HepG2 (cell line): ENCODE data around the gene RAD51D. TPM values are rescaled to one million over a fixed set of nuclear protein-coding genes. Genes with fewer than 3 reads are reported as not detected.

ENCODE experiments used
- ATAC-seq: fragments of 200-7000 bp; cut with Tn5 transposase; 3 replicates; pipeline ENCODE4 v1.9.1; 2020; ENCODE audit warnings: mild to moderate bottlenecking, moderate library complexity
- BruUV-seq: library from RNA; stranded (reverse); fragments of 400-500 nt; replicated peaks from 2 replicates; lab custom pipeline; 2021; lab: Mats Ljungman, UMichigan
- CTCF ChIA-PET: fragments of 300-600 bp; formaldehyde crosslinking; extraction: SDS; loops from one replicate; lab custom pipeline; 2021; ENCODE audit warnings: low total read pairs, inconsistent platforms, low intra/inter-chr PET ratio; lab: Yijun Ruan, JAX
- POLR2A ChIA-PET: fragments of 350-600 bp; sonication (Branson Sonifier 250); formaldehyde crosslinking; loops from one replicate; lab custom pipeline; 2020; ENCODE audit warnings: antibody characterized with exemption, inconsistent platforms; lab: Yijun Ruan, JAX
- DNase-seq: peaks from one replicate; pipeline ENCODE4 v3.0.0-alpha.2; 2015; ENCODE audit warnings: low spot score
- FAIRE-seq: peaks from 3 replicates; lab custom pipeline; 2011; peaks lifted over from hg19 to GRCh38; lab: Jason Lieb, UNC
- H2AFZ ChIP-seq: one replicate; pipeline ENCODE4 v1.6.1; 2011; ENCODE audit warnings: low read length, inconsistent platforms
- H3K27ac ChIP-seq: fragments of 300-600 bp; 3 replicates; pipeline ENCODE4 v1.8.0; 2011; ENCODE audit warnings: mixed run types, mild to moderate bottlenecking, mixed read lengths, low read length, inconsistent platforms; ENCODE audit not compliant: insufficient read depth; ENCODE audit errors: extremely low read length
- H3K27me3 ChIP-seq, 2 experiments: fragments of 200-600 bp in 1 of 2; 2 replicates in 1 of 2; 3 replicates in 1 of 2; pipeline versions ENCODE4 v1.6.0 to v1.8.0; 2011; ENCODE audit warnings: low read length in 2 of 2, mild to moderate bottlenecking in 2 of 2, moderate library complexity in 2 of 2, inconsistent platforms in 1 of 2; ENCODE audit not compliant: insufficient read depth in 2 of 2, control insufficient read depth in 1 of 2
- H3K36me3 ChIP-seq, 2 experiments: fragments of 200-600 bp in 1 of 2; replicated peaks in 1 of 2; 2 replicates in 1 of 2; 3 replicates in 1 of 2; pipeline versions ENCODE4 v1.5.1 to v1.8.0; 2011; ENCODE audit warnings: low read length in 2 of 2, inconsistent platforms in 1 of 2; ENCODE audit not compliant: insufficient read depth in 2 of 2, control insufficient read depth in 1 of 2
- H3K4me1 ChIP-seq: 2 replicates; pipeline ENCODE4 v1.5.1; 2012; ENCODE audit warnings: low read length, inconsistent platforms; ENCODE audit not compliant: insufficient read depth
- H3K4me2 ChIP-seq: 2 replicates; pipeline ENCODE4 v1.6.0; 2011; ENCODE audit warnings: low read depth, low read length, inconsistent platforms
- H3K4me3 ChIP-seq, 3 experiments: fragments of 200-600 bp in 1 of 3; sonication (generic), shearing (Covaris generic) in 1 of 3; replicated peaks in 1 of 3; 2 replicates each; pipeline ENCODE4 v1.5.1; 2011 to 2016; ENCODE audit warnings: low read length in 3 of 3, inconsistent platforms in 2 of 3, low read depth in 2 of 3, mild to moderate bottlenecking in 2 of 3, control low read depth in 1 of 3, mixed read lengths in 1 of 3; ENCODE audit not compliant: insufficient read depth in 1 of 3
- H3K79me2 ChIP-seq: one replicate; pipeline ENCODE4 v1.6.1; 2011; ENCODE audit warnings: low read length, inconsistent platforms; ENCODE audit not compliant: insufficient read depth
- H3K9ac ChIP-seq: 2 replicates; pipeline ENCODE4 v1.6.0; 2011; ENCODE audit warnings: mild to moderate bottlenecking, low read depth, low read length, inconsistent platforms; ENCODE audit not compliant: insufficient read depth
- H3K9me3 ChIP-seq: 2 replicates; pipeline ENCODE4 v1.5.1; 2012; ENCODE audit warnings: mild to moderate bottlenecking, low read length
- H4K20me1 ChIP-seq: 2 replicates; pipeline ENCODE4 v1.6.0; 2011; ENCODE audit warnings: inconsistent platforms, mild to moderate bottlenecking, low read length, moderate library complexity; ENCODE audit not compliant: insufficient read depth
- ADNP ChIP-seq: sonication (generic); formaldehyde crosslinking; IDR thresholded peaks from 2 replicates; pipeline ENCODE4 v1.4.0; 2020; ENCODE audit warnings: missing genetic modification reagents
- EHMT2 ChIP-seq: fragments of 200-600 bp; sonication (generic); IDR thresholded peaks from 2 replicates; pipeline ENCODE4 v1.7.0; 2017; ENCODE audit warnings: antibody characterized with exemption, low read depth, low read length, borderline replicate concordance
- FOXO1 ChIP-seq: sonication (generic); formaldehyde crosslinking; IDR thresholded peaks from 2 replicates; pipeline ENCODE4 v1.4.0; 2020; ENCODE audit warnings: missing genetic modification reagents
- GPN1 ChIP-seq: sonication (generic); formaldehyde crosslinking; IDR thresholded peaks from 2 replicates; pipeline ENCODE4 v1.5.1; 2020; ENCODE audit warnings: missing genetic modification reagents, borderline replicate concordance
- HDAC1 ChIP-seq: sonication (generic); formaldehyde crosslinking; IDR thresholded peaks from 2 replicates; pipeline ENCODE4 v1.5.1; 2020; ENCODE audit warnings: mild to moderate bottlenecking, missing genetic modification reagents
- JUN ChIP-seq: sonication (generic); formaldehyde crosslinking; IDR thresholded peaks from 2 replicates; pipeline ENCODE4 v1.4.0; 2020; ENCODE audit warnings: mild to moderate bottlenecking, missing genetic modification reagents
- KDM3A ChIP-seq: IDR thresholded peaks from 2 replicates; pipeline ENCODE4 v1.6.1; 2018; ENCODE audit warnings: low read depth, missing compliant biosample characterization
- NFKBIZ ChIP-seq: IDR thresholded peaks from 2 replicates; pipeline ENCODE4 v1.6.1; 2018; ENCODE audit warnings: missing genetic modification reagents, missing compliant biosample characterization
- ONECUT2 ChIP-seq: sonication (generic); formaldehyde crosslinking; IDR thresholded peaks from 2 replicates; pipeline ENCODE4 v1.4.0; 2020; ENCODE audit warnings: missing genetic modification reagents
- PHF21A ChIP-seq: sonication (generic); formaldehyde crosslinking; IDR thresholded peaks from 2 replicates; pipeline ENCODE4 v1.5.0; 2020; ENCODE audit warnings: mild to moderate bottlenecking, missing genetic modification reagents
- RFXANK ChIP-seq: IDR thresholded peaks from 2 replicates; pipeline ENCODE4 v1.6.1; 2016
- RNF219 ChIP-seq: sonication (generic); formaldehyde crosslinking; IDR thresholded peaks from 2 replicates; pipeline ENCODE4 v1.5.0; 2020; ENCODE audit warnings: mild to moderate bottlenecking, missing genetic modification reagents
- ZBTB14 ChIP-seq: sonication (generic); formaldehyde crosslinking; IDR thresholded peaks from 2 replicates; pipeline ENCODE4 v1.4.0; 2020; ENCODE audit warnings: missing genetic modification reagents
- ZNF33B ChIP-seq: sonication (generic); formaldehyde crosslinking; IDR thresholded peaks from 2 replicates; pipeline ENCODE4 v1.5.1; 2020; ENCODE audit warnings: mild to moderate bottlenecking, missing genetic modification reagents
- ZNF547 ChIP-seq: sonication (generic); formaldehyde crosslinking; IDR thresholded peaks from 2 replicates; pipeline ENCODE4 v1.5.1; 2020; ENCODE audit warnings: mild to moderate bottlenecking, missing genetic modification reagents
- ZNF768 ChIP-seq: sonication (generic); formaldehyde crosslinking; IDR thresholded peaks from 2 replicates; pipeline ENCODE4 v1.4.0; 2020; ENCODE audit warnings: missing genetic modification reagents
- ZSCAN29 ChIP-seq: sonication (generic); formaldehyde crosslinking; conservative IDR thresholded peaks from 2 replicates; pipeline ENCODE4 v1.4.0; 2020; ENCODE audit warnings: mild to moderate bottlenecking, missing genetic modification reagents
- WGBS: methylation state at CpG from one replicate; pipeline ENCODE4 v1.1.6; 2017; ENCODE audit warnings: low lambda C conversion rate; 5-methylcytosine and 5-hydroxymethylcytosine counted together
- in situ Hi-C: cut with HindIII; loops from 2 replicates; pipeline ENCODE4 v1.10.0; 2017; ENCODE audit warnings: low pct_unique_long_range_greater_than_20kb; ENCODE audit not compliant: extremely low pct_ligation_motif_present
- intact Hi-C: fragments of 100-400 bp; cut with micrococcal nuclease; formaldehyde crosslinking; loops from one replicate; pipeline ENCODE4 v1.10.0; 2022; ENCODE audit not compliant: unreplicated experiment
- polyA plus RNA-seq, 8 experiments: library from polyadenylated mRNA; depleted of rRNA in 3 of 8; stranded (reverse) in 7 of 8; unstranded in 1 of 8; fragments of >200 nt; fragmentation: Illumina TruSeq in 4 of 8; extraction: Trizol in 4 of 8; gene quantifications; 2 replicates each; pipeline versions ENCODE4 v1.2.1 to v1.2.3, GENCODE V29; 2011 to 2016; ENCODE audit warnings: low read depth in 4 of 8, missing spikeins in 1 of 8, mixed read lengths in 1 of 8; ENCODE audit not compliant: insufficient read depth in 1 of 8
- total RNA-seq, 5 experiments: library from RNA; depleted of rRNA; stranded (reverse); fragments of >200 nt; fragmentation: Illumina TruSeq; extraction: Trizol; gene quantifications; 2 replicates each; pipeline ENCODE4 v1.2.3, GENCODE V29; 2016; ENCODE audit warnings: low read depth in 1 of 5
- TF ChIP-seq, protein P1 (sequence below): sonication (generic); formaldehyde crosslinking; IDR thresholded peaks from 2 replicates; pipeline ENCODE4 v1.5.1; 2020; ENCODE audit warnings: missing genetic modification reagents, mild to moderate bottlenecking, borderline replicate concordance

Gene RAD51D
- total and polyA plus RNA-seq, 2 of the 13 experiments (the other 11 are each of a cell fraction or from before 2014, with no cell fraction given), result 6.7 to 13.1 TPM

- TF ChIP-seq, protein P1, sequence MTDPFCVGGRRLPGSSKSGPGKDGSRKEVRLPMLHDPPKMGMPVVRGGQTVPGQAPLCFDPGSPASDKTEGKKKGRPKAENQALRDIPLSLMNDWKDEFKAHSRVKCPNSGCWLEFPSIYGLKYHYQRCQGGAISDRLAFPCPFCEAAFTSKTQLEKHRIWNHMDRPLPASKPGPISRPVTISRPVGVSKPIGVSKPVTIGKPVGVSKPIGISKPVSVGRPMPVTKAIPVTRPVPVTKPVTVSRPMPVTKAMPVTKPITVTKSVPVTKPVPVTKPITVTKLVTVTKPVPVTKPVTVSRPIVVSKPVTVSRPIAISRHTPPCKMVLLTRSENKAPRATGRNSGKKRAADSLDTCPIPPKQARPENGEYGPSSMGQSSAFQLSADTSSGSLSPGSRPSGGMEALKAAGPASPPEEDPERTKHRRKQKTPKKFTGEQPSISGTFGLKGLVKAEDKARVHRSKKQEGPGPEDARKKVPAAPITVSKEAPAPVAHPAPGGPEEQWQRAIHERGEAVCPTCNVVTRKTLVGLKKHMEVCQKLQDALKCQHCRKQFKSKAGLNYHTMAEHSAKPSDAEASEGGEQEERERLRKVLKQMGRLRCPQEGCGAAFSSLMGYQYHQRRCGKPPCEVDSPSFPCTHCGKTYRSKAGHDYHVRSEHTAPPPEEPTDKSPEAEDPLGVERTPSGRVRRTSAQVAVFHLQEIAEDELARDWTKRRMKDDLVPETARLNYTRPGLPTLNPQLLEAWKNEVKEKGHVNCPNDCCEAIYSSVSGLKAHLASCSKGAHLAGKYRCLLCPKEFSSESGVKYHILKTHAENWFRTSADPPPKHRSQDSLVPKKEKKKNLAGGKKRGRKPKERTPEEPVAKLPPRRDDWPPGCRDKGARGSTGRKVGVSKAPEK, result no peak
- no peak for TF ChIP-seq ZSCAN29 (CRISPR knock-in tag)
- TF ChIP-seq ZNF33B (CRISPR knock-in tag), result no peak
- no peak for TF ChIP-seq NFKBIZ (CRISPR knock-in tag)
- TF ChIP-seq RFXANK (CRISPR knock-in tag), result no peak
- TF ChIP-seq ADNP (CRISPR knock-in tag), result no peak
- TF ChIP-seq PHF21A (CRISPR knock-in tag), result 0 out of 2 replicates have a peak, but pooled peaks have one; percentile 6
Measured at GRCh38 chr17:35142467-35142796, 22.8 kb upstream of the RAD51D start (continued).

DNA sequence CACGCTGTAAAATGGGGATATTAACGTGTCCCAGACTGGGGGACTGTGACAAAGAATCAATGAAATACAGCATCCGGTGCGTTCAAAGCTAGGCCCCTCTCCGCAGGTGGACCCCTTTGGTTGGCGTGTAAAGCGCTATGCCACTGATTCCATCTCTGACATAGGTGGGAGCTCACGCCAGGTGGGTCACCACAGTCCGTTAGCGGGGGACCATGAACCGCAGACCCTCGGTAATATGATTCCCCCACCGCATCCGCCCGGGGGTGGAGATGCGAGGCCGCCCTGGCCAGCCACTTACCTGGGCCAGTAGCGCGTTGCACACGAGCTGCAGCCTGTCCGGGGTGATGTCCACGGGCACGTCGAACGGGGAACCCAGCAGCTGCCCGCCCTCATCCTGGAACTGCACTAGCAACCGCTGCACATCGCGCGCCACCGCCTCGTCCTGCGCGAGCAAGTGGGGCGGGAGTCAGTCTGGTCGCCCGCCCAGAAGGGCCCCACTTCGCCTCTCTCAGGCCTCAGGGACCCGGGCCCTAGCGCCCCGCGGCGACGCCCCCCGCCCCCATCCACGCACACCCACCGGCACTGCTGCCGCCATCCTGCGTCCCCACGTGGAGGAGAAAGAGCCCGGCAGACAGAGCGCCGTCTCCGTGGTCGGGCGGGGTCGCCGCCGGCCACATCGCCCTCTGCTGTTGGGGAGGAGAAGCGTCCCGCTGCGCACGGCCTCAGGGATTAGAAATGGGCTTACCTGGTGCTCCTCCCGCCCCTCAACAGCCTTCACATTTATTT is 22.2 kb upstream of the RAD51D start, which contains the start of gene NLE1:
Gene NLE1, minus strand, starts transcription at position 623 of the 786 bp plus-strand sequence. Its CDS starts 28 bp downstream, at position 595.
- Histone ChIP-seq H3K4me3 (peak within 1 kb of the TSS; percentile 86 to 97 (median 93)), H3K27me3 (peaks cover 1 to 10% of the 10 kb centered on the region in 2 experiments; a peak in 2 of 5 replicates), H3K36me3 (peaks cover 14 to 31% of the 10 kb centered on the region in 2 experiments), H3K79me2 (peaks cover 13% of the 10 kb centered on the region), H2AFZ (peak within 1 kb of the TSS; percentile 23), H3K4me2 (peak within 1 kb of the TSS; percentile 93), H3K9ac (peak within 1 kb of the TSS; percentile 93), H3K4me1 (peaks cover 35% of the 10 kb centered on the region), H4K20me1 (no peaks in the 10 kb centered on the region), H3K27ac (peak within 1 kb of the TSS; percentile 58), H3K9me3 (no peaks in the 10 kb centered on the region)
- peak; percentile 51 for FAIRE-seq
- POLR2A ChIA-PET, result interaction anchor here (1.2 to 1.3 kb wide), 2 partner anchors 22 to 437 kb away, joined by 4 to 8 read pairs; partner anchors contain the start of genes PEX12 and RAD51D
- ATAC-seq, result peak; percentile 94
- CTCF ChIA-PET, result interaction anchor here (1.2 to 1.4 kb wide), 2 partner anchors 23 to 53 kb away, joined by 3 to 4 read pairs; partner anchors contain the start of gene RAD51D
- WGBS, result 0% methylated on average over 3 of the region's 65 CpGs
- intact Hi-C loops, result no loop called here
- in situ Hi-C loops, result no loop called here
- TSS peak; percentile 83 for BruUV-seq
- DNase-seq, result peak; percentile 65
- no peak for TF ChIP-seq ZNF547 (CRISPR knock-in tag)
- no peak for TF ChIP-seq ONECUT2 (CRISPR knock-in tag)
- TF ChIP-seq FOXO1, result peak; percentile 44; the same call in 1 of the 2 replicates
- peak; percentile 48; the same call in 1 of the 2 replicates for TF ChIP-seq ZBTB14
- 0 out of 2 replicates have a peak, but pooled peaks have one; percentile 51 for TF ChIP-seq JUN (CRISPR knock-in tag)
- no peak for TF ChIP-seq EHMT2
- peak; percentile 78 for TF ChIP-seq ZNF768
- peak; percentile 97 for TF ChIP-seq HDAC1
- TF ChIP-seq RNF219, result no peak
- peak; percentile 88 for TF ChIP-seq KDM3A (CRISPR knock-in tag)
- 0 out of 2 replicates have a peak, but pooled peaks have one; percentile 54 for TF ChIP-seq GPN1 (CRISPR knock-in tag)
